Skeletal muscle tissue (tissue), 4 donors: ENCODE measurements around the gene PRR14L. TPM values are rescaled to one million over a fixed set of nuclear protein-coding genes. Genes with fewer than 3 reads are reported as not detected.
A peak's percentile ranks its signal among the peaks of the same experiment; 100 is the strongest.

ENCODE experiments used
- H3K27ac ChIP-seq: one replicate; pipeline ENCODE4 v1.7.0; 2013; ENCODE audit warnings: mild to moderate bottlenecking, low read depth, low read length, inconsistent platforms
- H3K27me3 ChIP-seq, 3 donors: one replicate each; pipeline ENCODE4 v1.7.0; 2013; ENCODE audit warnings: low read length in 3 of 3; ENCODE audit not compliant: control insufficient read depth in 3 of 3, insufficient read depth in 3 of 3
- H3K36me3 ChIP-seq, 3 donors: one replicate each; pipeline ENCODE4 v1.7.0; 2013; ENCODE audit warnings: low read length in 3 of 3; ENCODE audit not compliant: control insufficient read depth in 3 of 3, insufficient read depth in 3 of 3
- H3K4me1 ChIP-seq, 3 donors: one replicate each; pipeline ENCODE4 v1.7.0; 2013; ENCODE audit warnings: low read length in 3 of 3, mild to moderate bottlenecking in 3 of 3; ENCODE audit not compliant: control insufficient read depth in 3 of 3, insufficient read depth in 3 of 3
- H3K4me3 ChIP-seq, 3 donors: one replicate each; pipeline ENCODE4 v1.7.0; 2013; ENCODE audit warnings: low read length in 3 of 3
- H3K9ac ChIP-seq, 3 donors: one replicate each; pipeline ENCODE4 v1.7.0; 2013; ENCODE audit warnings: low read length in 3 of 3, mild to moderate bottlenecking in 3 of 3, moderate library complexity in 2 of 3, low read depth in 1 of 3
- H3K9me3 ChIP-seq, 3 donors: one replicate each; pipeline ENCODE4 v1.7.0; 2013; ENCODE audit warnings: low read length in 3 of 3; ENCODE audit not compliant: control insufficient read depth in 3 of 3
- total RNA-seq: library from RNA; depleted of rRNA; stranded (reverse); fragments of >200 nt; gene quantifications from one replicate; pipeline ENCODE4 v1.2.3, GENCODE V29; 2014
- donor health status: Osteomylitis.

Gene PRR14L
- total RNA-seq, 1 donor from 2014 or later = 16.7 TPM

- Histone ChIP-seq H3K27me3 (no peaks in the 10 kb centered on the region), H3K36me3 (peaks cover 3 to 6% (median 5%) of the 10 kb centered on the region in 3 donors), H3K9ac (peak overlapping the region; percentile 81 to 98 (median 94)), H3K9me3 (no peaks in the 10 kb centered on the region), H3K27ac (no peak overlapping the region), H3K4me1 (peaks cover 23 to 37% (median 25%) of the 10 kb centered on the region in 3 donors), H3K4me3 (peak overlapping the region in 1 of 3 donors; percentile 93)
These were observed 4.9 kb upstream of the PRR14L start for GRCh38 chr22:31754813-31755212.

GRCh38 chr22:31753634-31754501 lies 3.9 kb upstream of the PRR14L start, which contains the start of gene DEPDC5:
Gene DEPDC5 (plus strand): TSS chr22:31754019. CDS start chr22:31754922, 903 bp downstream.
- Histone ChIP-seq H3K27ac (peak within 1 kb of the TSS; percentile 96), H3K27me3 (no peaks in the 10 kb centered on the region), H3K9me3 (no peaks in the 10 kb centered on the region), H3K9ac (peak within 1 kb of the TSS; percentile 94 to 99 (median 98)), H3K4me3 (peak within 1 kb of the TSS; percentile 93 to 95 (median 95)), H3K4me1 (peaks cover 28 to 41% (median 31%) of the 10 kb centered on the region in 3 donors), H3K36me3 (peaks cover 4 to 6% (median 5%) of the 10 kb centered on the region in 3 donors)

GRCh38 chr22:31753005-31753633 lies 3.2 kb upstream of the PRR14L start:
- Histone ChIP-seq H3K4me3 (peak overlapping the region; percentile 89 to 95 (median 93)), H3K4me1 (peaks cover 35 to 49% (median 37%) of the 10 kb centered on the region in 3 donors), H3K27ac (peak overlapping the region; percentile 96), H3K9me3 (no peaks in the 10 kb centered on the region), H3K9ac (peak overlapping the region; percentile 94 to 99 (median 98)), H3K36me3 (peaks cover 0 to 3% (median 1%) of the 10 kb centered on the region in 3 donors), H3K27me3 (no peaks in the 10 kb centered on the region)

- Histone ChIP-seq H3K9ac (peak overlapping the region in 2 of 3 donors; percentile 98 to 99), H3K36me3 (peaks cover 0 to 3% (median 2%) of the 10 kb centered on the region in 3 donors), H3K4me1 (peaks cover 35 to 49% (median 39%) of the 10 kb centered on the region in 3 donors), H3K4me3 (peak overlapping the region in 1 of 3 donors; percentile 95), H3K9me3 (no peaks in the 10 kb centered on the region), H3K27me3 (no peaks in the 10 kb centered on the region), H3K27ac (peak overlapping the region; percentile 96)
These were observed 2.3 kb upstream of the PRR14L start for GRCh38 chr22:31752096-31752847.

GRCh38 chr22:31750365-31751284 lies 693 bp upstream of the PRR14L start:
- H3K4me3 ChIP-seq = peak overlapping the region; percentile 86 to 94 (median 88)
- H3K27me3 ChIP-seq = no peaks in the 10 kb centered on the region
- peaks cover 0 to 9% (median 2%) of the 10 kb centered on the region in 3 donors for H3K36me3 ChIP-seq
- H3K9ac ChIP-seq = peak overlapping the region; percentile 78 to 95 (median 81)
- H3K27ac ChIP-seq = peak overlapping the region; percentile 74
- no peaks in the 10 kb centered on the region for H3K9me3 ChIP-seq
- H3K4me1 ChIP-seq = peaks cover 35 to 49% (median 39%) of the 10 kb centered on the region in 3 donors

- peak overlapping the region in 2 of 3 donors; percentile 86 to 94 for H3K4me3 ChIP-seq
- H3K4me1 ChIP-seq = peaks cover 28 to 35% (median 31%) of the 10 kb centered on the region in 3 donors
- no peak overlapping the region for H3K27ac ChIP-seq
- peaks cover 0 to 15% (median 2%) of the 10 kb centered on the region in 3 donors for H3K36me3 ChIP-seq
- peak overlapping the region; percentile 78 to 95 (median 92) for H3K9ac ChIP-seq
- no peaks in the 10 kb centered on the region for H3K9me3 ChIP-seq
- H3K27me3 ChIP-seq = no peaks in the 10 kb centered on the region
These were observed 1.4 kb downstream of the PRR14L start for GRCh38 chr22:31748490-31748889.

- peaks cover 21 to 25% (median 24%) of the 10 kb centered on the region in 3 donors for H3K4me1 ChIP-seq
- H3K27me3 ChIP-seq = no peaks in the 10 kb centered on the region
- H3K9me3 ChIP-seq = no peaks in the 10 kb centered on the region
- peaks cover 0 to 17% (median 2%) of the 10 kb centered on the region in 3 donors for H3K36me3 ChIP-seq
- no peak overlapping the region for H3K4me3 ChIP-seq
- H3K9ac ChIP-seq = no peak overlapping the region
- H3K27ac ChIP-seq = no peak overlapping the region
These were observed 2.5 kb downstream of the PRR14L start for GRCh38 chr22:31747441-31747840.

GRCh38 chr22:31743871-31744270 lies 6.1 kb downstream of the PRR14L start:
- no peak overlapping the region for H3K27ac ChIP-seq
- H3K4me1 ChIP-seq = peaks cover 8% of the 10 kb centered on the region in 3 donors
- H3K27me3 ChIP-seq = no peaks in the 10 kb centered on the region
- H3K9me3 ChIP-seq = no peaks in the 10 kb centered on the region
- H3K9ac ChIP-seq = no peak overlapping the region
- H3K4me3 ChIP-seq = no peak overlapping the region
- H3K36me3 ChIP-seq = peaks cover 0 to 17% (median 5%) of the 10 kb centered on the region in 3 donors
